Suprapubic skin (tissue), 3 donors: Measurements from ENCODE around the gene PTX4.

Experiments used
- POLR2A ChIP-seq, 2 donors: fragments of 450-650 bp; IDR thresholded peaks; one replicate each; pipeline ENCODE4 v1.6.1; 2017; ENCODE audit warnings: antibody characterized with exemption in 2 of 2, mild to moderate bottlenecking in 2 of 2, moderate library complexity in 2 of 2
- TF ChIP-seq, protein P1 (sequence below), 2 donors: fragments of 200-600 bp in 1 of 2; fragments of 450-650 bp in 1 of 2; sonication (generic) in 1 of 2; IDR thresholded peaks; one replicate each; pipeline ENCODE4 v1.5.1; 2016 to 2019; ENCODE audit warnings: antibody characterized with exemption in 2 of 2, mild to moderate bottlenecking in 1 of 2, moderate library complexity in 1 of 2

DNA sequence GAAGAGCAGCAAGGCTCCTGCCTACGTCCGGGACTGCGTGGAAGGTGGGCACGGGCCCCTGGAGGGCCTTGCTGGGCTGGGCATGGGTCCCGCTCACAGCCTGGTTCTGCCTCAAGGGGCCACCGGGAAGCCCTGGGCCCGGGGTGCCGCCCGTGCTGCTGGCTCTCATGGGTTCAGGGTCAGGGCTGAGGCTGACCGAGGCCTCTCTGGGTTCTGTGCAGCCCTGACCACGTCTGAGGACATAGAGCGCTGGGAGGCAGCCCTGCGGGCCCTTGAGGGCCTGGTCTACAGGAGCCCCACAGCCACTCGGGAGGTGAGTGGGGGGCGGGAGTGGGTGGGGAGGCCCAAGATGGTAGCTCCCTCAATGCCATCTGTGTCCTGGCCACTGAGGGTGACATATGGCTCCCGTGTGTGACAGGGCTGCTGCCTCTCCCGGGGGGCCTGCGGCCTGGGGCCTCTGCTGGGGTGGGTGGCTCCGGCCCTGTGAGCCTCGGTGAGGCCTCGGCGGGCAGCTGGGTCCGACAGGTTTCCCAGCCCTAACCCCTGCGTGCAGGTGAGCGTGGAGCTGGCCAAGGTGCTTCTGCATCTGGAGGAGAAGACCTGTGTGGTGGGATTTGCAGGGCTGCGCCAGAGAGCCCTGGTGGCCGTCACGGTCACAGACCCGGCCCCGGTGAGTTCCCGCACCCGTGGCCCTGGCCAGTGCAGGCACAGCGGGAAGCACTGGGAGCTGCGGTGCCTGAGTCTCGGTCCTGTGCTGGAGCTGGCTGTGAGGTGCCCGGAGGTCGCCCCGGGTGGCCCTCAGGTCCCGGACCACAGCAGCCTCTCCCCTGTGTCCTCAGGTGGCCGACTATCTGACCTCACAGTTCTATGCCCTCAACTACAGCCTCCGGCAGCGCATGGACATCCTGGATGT is 13.6 kb upstream of the PTX4 start:
- TF ChIP-seq, protein P1, sequence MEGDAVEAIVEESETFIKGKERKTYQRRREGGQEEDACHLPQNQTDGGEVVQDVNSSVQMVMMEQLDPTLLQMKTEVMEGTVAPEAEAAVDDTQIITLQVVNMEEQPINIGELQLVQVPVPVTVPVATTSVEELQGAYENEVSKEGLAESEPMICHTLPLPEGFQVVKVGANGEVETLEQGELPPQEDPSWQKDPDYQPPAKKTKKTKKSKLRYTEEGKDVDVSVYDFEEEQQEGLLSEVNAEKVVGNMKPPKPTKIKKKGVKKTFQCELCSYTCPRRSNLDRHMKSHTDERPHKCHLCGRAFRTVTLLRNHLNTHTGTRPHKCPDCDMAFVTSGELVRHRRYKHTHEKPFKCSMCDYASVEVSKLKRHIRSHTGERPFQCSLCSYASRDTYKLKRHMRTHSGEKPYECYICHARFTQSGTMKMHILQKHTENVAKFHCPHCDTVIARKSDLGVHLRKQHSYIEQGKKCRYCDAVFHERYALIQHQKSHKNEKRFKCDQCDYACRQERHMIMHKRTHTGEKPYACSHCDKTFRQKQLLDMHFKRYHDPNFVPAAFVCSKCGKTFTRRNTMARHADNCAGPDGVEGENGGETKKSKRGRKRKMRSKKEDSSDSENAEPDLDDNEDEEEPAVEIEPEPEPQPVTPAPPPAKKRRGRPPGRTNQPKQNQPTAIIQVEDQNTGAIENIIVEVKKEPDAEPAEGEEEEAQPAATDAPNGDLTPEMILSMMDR (IDR thresholded peaks at IDR 0.05) = no peak
- TF ChIP-seq POLR2A (IDR thresholded peaks at IDR 0.05) = no peak
